ENCODE measurements around the gene KIAA0513.

KIAA0513 gene

GRCh38 chr16:85085721-85086120, 58.1 kb downstream of the KIAA0513 start:
- no peak for DNase-seq (ENCODE audit: low read depth in 2 of 3, low spot score in 1 of 3)

GRCh38 chr16:85086347-85087291, 59.0 kb downstream of the KIAA0513 start:
- DNase-seq (ENCODE audit: low read depth in 2 of 3, low spot score in 1 of 3) = peak; percentile 64 to 70 (median 65)

- DNase-seq (ENCODE audit: low read depth in 2 of 3, low spot score in 1 of 3) = no peak
These were observed 60.4 kb downstream of the KIAA0513 start for GRCh38 chr16:85087899-85088569.

GRCh38 chr16:85088570-85089199, 61.1 kb downstream of the KIAA0513 start:
- DNase-seq (ENCODE audit: low read depth in 2 of 3, low spot score in 1 of 3) = no peak

GRCh38 chr16:85089525-85089924, 61.9 kb downstream of the KIAA0513 start:
- DNase-seq (ENCODE audit: low read depth in 2 of 3, low spot score in 1 of 3) = no peak

GRCh38 chr16:85090181-85090580, 62.6 kb downstream of the KIAA0513 start:
- DNase-seq (ENCODE audit: low read depth in 2 of 3, low spot score in 1 of 3) = no peak

- no peak for DNase-seq (ENCODE audit: low read depth in 2 of 3, low spot score in 1 of 3)
These were observed 63.4 kb downstream of the KIAA0513 start for GRCh38 chr16:85090873-85091521.

GRCh38 chr16:85091522-85091910, 63.9 kb downstream of the KIAA0513 start:
- no peak for DNase-seq (ENCODE audit: low read depth in 2 of 3, low spot score in 1 of 3)

GRCh38 chr16:85092309-85092708, 64.7 kb downstream of the KIAA0513 start:
- DNase-seq (ENCODE audit: low read depth in 2 of 3, low spot score in 1 of 3) = no peak

- DNase-seq (ENCODE audit: low read depth in 2 of 3, low spot score in 1 of 3) = no peak
These were observed 65.3 kb downstream of the KIAA0513 start for GRCh38 chr16:85092851-85093250.

- DNase-seq (ENCODE audit: low read depth in 2 of 3, low spot score in 1 of 3) = no peak
These were observed 66.1 kb downstream of the KIAA0513 start for GRCh38 chr16:85093705-85094104.

- DNase-seq (ENCODE audit: low read depth in 2 of 3, low spot score in 1 of 3) = no peak
These were observed 66.7 kb downstream of the KIAA0513 start for GRCh38 chr16:85094176-85094805.

GRCh38 chr16:85094812-85095211, 67.2 kb downstream of the KIAA0513 start:
- DNase-seq (ENCODE audit: low read depth in 2 of 3, low spot score in 1 of 3) = no peak

- DNase-seq (ENCODE audit: low read depth in 2 of 3, low spot score in 1 of 3) = no peak
These were observed 69.3 kb downstream of the KIAA0513 start for GRCh38 chr16:85096921-85097320.

GRCh38 chr16:85098565-85098964, 71.0 kb downstream of the KIAA0513 start:
- no peak for DNase-seq (ENCODE audit: low read depth in 2 of 3, low spot score in 1 of 3)

- DNase-seq (ENCODE audit: low read depth in 2 of 3, low spot score in 1 of 3) = no peak
These were observed 72.7 kb downstream of the KIAA0513 start for GRCh38 chr16:85100265-85100664.

GRCh38 chr16:85101956-85102630, 74.5 kb downstream of the KIAA0513 start:
- no peak for DNase-seq (ENCODE audit: low read depth in 2 of 3, low spot score in 1 of 3)

GRCh38 chr16:85103114-85104079, 75.8 kb downstream of the KIAA0513 start:
- DNase-seq (ENCODE audit: low read depth in 2 of 3, low spot score in 1 of 3) = no peak

- no peak for DNase-seq (ENCODE audit: low read depth in 2 of 3, low spot score in 1 of 3)
These were observed 76.6 kb downstream of the KIAA0513 start for GRCh38 chr16:85104147-85104546.
